K562 (cell line): ENCODE measurements around the gene LGR6.

Experiments
- ELF4 ChIP-seq: fragments of 450-650 bp; formaldehyde crosslinking; IDR thresholded peaks from 2 replicates; pipeline ENCODE4 v1.4.0; 2022; ENCODE audit warnings: missing genetic modification characterization
- FOXP4 ChIP-seq: sonication (generic); formaldehyde crosslinking; IDR thresholded peaks from 2 replicates; pipeline ENCODE4 v1.8.0; 2022; ENCODE audit warnings: mild to moderate bottlenecking, missing genetic modification reagents, borderline replicate concordance
- MAZ ChIP-seq, 2 experiments: fragments of 450-650 bp in 1 of 2; sonication (generic) in 1 of 2; formaldehyde crosslinking; IDR thresholded peaks in 1 of 2; conservative IDR thresholded peaks in 1 of 2; 2 replicates each; pipeline versions ENCODE4 v1.4.0 to v1.5.0; 2020; ENCODE audit warnings: mild to moderate bottlenecking in 1 of 2, missing genetic modification reagents in 1 of 2
- MXI1 ChIP-seq: IDR thresholded peaks from 2 replicates; pipeline ENCODE4 v1.6.1; 2011; ENCODE audit warnings: low read depth, mild to moderate bottlenecking, improper control_type of control experiment, low read length
- POLR2A ChIP-seq: fragments of 450-650 bp; conservative IDR thresholded peaks from 2 replicates; pipeline ENCODE4 v1.6.1; 2016
- POLR2AphosphoS2 ChIP-seq: IDR thresholded peaks from 2 replicates; pipeline ENCODE4 v1.6.1; 2012; ENCODE audit warnings: low read length, improper control_type of control experiment
- SP2 ChIP-seq: IDR thresholded peaks from 2 replicates; pipeline ENCODE4 v1.6.1; 2011; ENCODE audit warnings: mild to moderate bottlenecking, low read depth, low read length, moderate library complexity; ENCODE audit not compliant: poor library complexity, severe bottlenecking; ENCODE audit errors: extremely low read depth
- XRCC5 ChIP-seq: fragments of 200-400 bp; formaldehyde crosslinking; IDR thresholded peaks from 2 replicates; pipeline ENCODE4 v1.6.1; 2017; ENCODE audit warnings: low read depth, mild to moderate bottlenecking, low read length
- ZNF282 ChIP-seq: sonication (generic); formaldehyde crosslinking; IDR thresholded peaks from 2 replicates; pipeline ENCODE4 v1.8.1; 2023; ENCODE audit warnings: missing genetic modification reagents
- ZZZ3 ChIP-seq: fragments of 450-650 bp; IDR thresholded peaks from 2 replicates; pipeline ENCODE4 v1.6.1; 2016; ENCODE audit warnings: antibody characterized with exemption, mild to moderate bottlenecking, moderate library complexity
- TF ChIP-seq, protein P1 (sequence below): fragments of 150-350 bp; IDR thresholded peaks from 2 replicates; pipeline ENCODE4 v1.6.1; 2014; ENCODE audit warnings: low read depth, mild to moderate bottlenecking, low read length, borderline replicate concordance

DNA sequence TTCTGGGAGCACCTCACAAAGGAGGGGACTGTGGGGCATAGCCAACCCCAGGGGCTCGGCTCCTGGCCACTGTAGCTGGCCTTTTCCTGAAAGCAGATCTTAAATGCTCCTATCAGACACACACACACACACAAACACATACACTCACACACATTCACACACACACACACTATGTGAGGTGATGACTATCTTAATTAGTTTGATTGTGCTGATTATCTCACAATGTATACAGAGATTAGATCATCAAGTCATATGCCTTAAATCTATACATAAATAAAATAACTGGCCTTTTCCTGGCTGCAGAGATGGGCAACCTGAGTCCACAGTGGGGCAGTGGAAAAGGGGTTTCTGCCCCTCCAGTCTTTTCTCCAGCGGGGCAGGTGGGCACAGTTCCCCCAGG lies 27.1 kb downstream of the LGR6 start:
- TF ChIP-seq SP2 (no peak), MXI1 (no peak), POLR2AphosphoS2 (no peak), ELF4 (CRISPR knock-in tag) (no peak), XRCC5 (no peak), POLR2A (no peak), FOXP4 (no peak), ZNF282 (no peak), ZZZ3 (no peak), MAZ (CRISPR knock-in tag; conservative IDR thresholded peaks at IDR 0.05 in 1 of 2, IDR thresholded peaks at IDR 0.05 in 1 of 2) (no peak)
- TF ChIP-seq, protein P1, sequence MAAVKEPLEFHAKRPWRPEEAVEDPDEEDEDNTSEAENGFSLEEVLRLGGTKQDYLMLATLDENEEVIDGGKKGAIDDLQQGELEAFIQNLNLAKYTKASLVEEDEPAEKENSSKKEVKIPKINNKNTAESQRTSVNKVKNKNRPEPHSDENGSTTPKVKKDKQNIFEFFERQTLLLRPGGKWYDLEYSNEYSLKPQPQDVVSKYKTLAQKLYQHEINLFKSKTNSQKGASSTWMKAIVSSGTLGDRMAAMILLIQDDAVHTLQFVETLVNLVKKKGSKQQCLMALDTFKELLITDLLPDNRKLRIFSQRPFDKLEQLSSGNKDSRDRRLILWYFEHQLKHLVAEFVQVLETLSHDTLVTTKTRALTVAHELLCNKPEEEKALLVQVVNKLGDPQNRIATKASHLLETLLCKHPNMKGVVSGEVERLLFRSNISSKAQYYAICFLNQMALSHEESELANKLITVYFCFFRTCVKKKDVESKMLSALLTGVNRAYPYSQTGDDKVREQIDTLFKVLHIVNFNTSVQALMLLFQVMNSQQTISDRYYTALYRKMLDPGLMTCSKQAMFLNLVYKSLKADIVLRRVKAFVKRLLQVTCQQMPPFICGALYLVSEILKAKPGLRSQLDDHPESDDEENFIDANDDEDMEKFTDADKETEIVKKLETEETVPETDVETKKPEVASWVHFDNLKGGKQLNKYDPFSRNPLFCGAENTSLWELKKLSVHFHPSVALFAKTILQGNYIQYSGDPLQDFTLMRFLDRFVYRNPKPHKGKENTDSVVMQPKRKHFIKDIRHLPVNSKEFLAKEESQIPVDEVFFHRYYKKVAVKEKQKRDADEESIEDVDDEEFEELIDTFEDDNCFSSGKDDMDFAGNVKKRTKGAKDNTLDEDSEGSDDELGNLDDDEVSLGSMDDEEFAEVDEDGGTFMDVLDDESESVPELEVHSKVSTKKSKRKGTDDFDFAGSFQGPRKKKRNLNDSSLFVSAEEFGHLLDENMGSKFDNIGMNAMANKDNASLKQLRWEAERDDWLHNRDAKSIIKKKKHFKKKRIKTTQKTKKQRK = no peak
